Measurements from ENCODE around the gene F12. TPM values are rescaled to one million over a fixed set of nuclear protein-coding genes. Genes with fewer than 3 reads are reported as not detected.
"Not testable (repeated sequence)": the region's sequence is repeated elsewhere in the genome, so short reads cannot be mapped to it uniquely, and the experiment has no call there.

The F12 gene
- total RNA-seq, 1 experiment from 2014 or later, result 0.74 TPM

- H3K4me1 ChIP-seq (replicated peaks), result peaks cover 11% of the 10 kb centered on the region
- 0 out of 2 replicates have a peak, but pooled peaks cover 3% of the 10 kb centered on the region for H3K9me3 ChIP-seq (replicated peaks)
- peak in 1 of 2 experiments; percentile 63 for DNase-seq (ENCODE audit: low read depth in 1 of 2, low spot score in 2 of 2)
- no peaks in the 10 kb centered on the region for H3K36me3 ChIP-seq
- peaks cover 15% of the 10 kb centered on the region for H3K27me3 ChIP-seq (replicated peaks)
- no peak overlapping the region for H3K27ac ChIP-seq
- no peak overlapping the region for H3K4me3 ChIP-seq
These were observed 42.6 kb downstream of the F12 start for GRCh38 chr5:177366528-177367322.

GRCh38 chr5:177365845-177366527 lies 43.4 kb downstream of the F12 start:
- H3K4me3 ChIP-seq, result no peak overlapping the region
- no peaks in the 10 kb centered on the region for H3K36me3 ChIP-seq
- no peak overlapping the region for H3K27ac ChIP-seq
- no peak for DNase-seq (ENCODE audit: low read depth in 1 of 2, low spot score in 2 of 2)
- H3K9me3 ChIP-seq (replicated peaks), result 0 out of 2 replicates have a peak, but pooled peaks cover 3% of the 10 kb centered on the region
- H3K27me3 ChIP-seq (replicated peaks), result peaks cover 18% of the 10 kb centered on the region
- peaks cover 7% of the 10 kb centered on the region for H3K4me1 ChIP-seq (replicated peaks)

GRCh38 chr5:177364159-177364962 lies 45.0 kb downstream of the F12 start:
- DNase-seq (ENCODE audit: low read depth in 1 of 2, low spot score in 2 of 2), result no peak
- Histone ChIP-seq H3K27me3 (replicated peaks) (peaks cover 18% of the 10 kb centered on the region), H3K4me1 (replicated peaks) (peaks cover 6% of the 10 kb centered on the region), H3K36me3 (no peaks in the 10 kb centered on the region), H3K9me3 (replicated peaks) (0 out of 2 replicates have a peak, but pooled peaks cover 3% of the 10 kb centered on the region), H3K27ac (no peak overlapping the region), H3K4me3 (no peak overlapping the region)

GRCh38 chr5:177363565-177363964 lies 45.8 kb downstream of the F12 start:
- H3K4me3 ChIP-seq, result no peak overlapping the region
- DNase-seq (ENCODE audit: low read depth in 1 of 2, low spot score in 2 of 2), result no peak
- 0 out of 2 replicates have a peak, but pooled peaks cover 3% of the 10 kb centered on the region for H3K9me3 ChIP-seq (replicated peaks)
- H3K27ac ChIP-seq, result no peak overlapping the region
- peaks cover 18% of the 10 kb centered on the region for H3K27me3 ChIP-seq (replicated peaks)
- no peaks in the 10 kb centered on the region for H3K36me3 ChIP-seq
- H3K4me1 ChIP-seq (replicated peaks), result peaks cover 6% of the 10 kb centered on the region

- Histone ChIP-seq H3K4me3 (no peak overlapping the region), H3K4me1 (replicated peaks) (peaks cover 11% of the 10 kb centered on the region), H3K27ac (no peak overlapping the region), H3K27me3 (replicated peaks) (peaks cover 14% of the 10 kb centered on the region), H3K9me3 (replicated peaks) (no peaks in the 10 kb centered on the region), H3K36me3 (no peaks in the 10 kb centered on the region)
- no peak for DNase-seq (ENCODE audit: low read depth in 1 of 2, low spot score in 2 of 2)
These were observed 46.5 kb downstream of the F12 start for GRCh38 chr5:177362610-177363507.

GRCh38 chr5:177362292-177362609 lies 47.1 kb downstream of the F12 start:
- Histone ChIP-seq H3K4me1 (replicated peaks) (peaks cover 15% of the 10 kb centered on the region), H3K27ac (no peak overlapping the region), H3K27me3 (replicated peaks) (peaks cover 12% of the 10 kb centered on the region), H3K4me3 (no peak overlapping the region), H3K9me3 (replicated peaks) (no peaks in the 10 kb centered on the region), H3K36me3 (no peaks in the 10 kb centered on the region)
- no peak for DNase-seq (ENCODE audit: low read depth in 1 of 2, low spot score in 2 of 2)

GRCh38 chr5:177361418-177362291 lies 47.7 kb downstream of the F12 start:
- no peak overlapping the region for H3K27ac ChIP-seq
- H3K4me3 ChIP-seq, result no peak overlapping the region
- no peaks in the 10 kb centered on the region for H3K36me3 ChIP-seq
- no peak for DNase-seq (ENCODE audit: low read depth in 1 of 2, low spot score in 2 of 2)
- peaks cover 12% of the 10 kb centered on the region; the same call in 1 of the 2 replicates for H3K27me3 ChIP-seq (replicated peaks)
- H3K4me1 ChIP-seq (replicated peaks), result peaks cover 15% of the 10 kb centered on the region
- H3K9me3 ChIP-seq (replicated peaks), result no peaks in the 10 kb centered on the region

GRCh38 chr5:177360740-177361139 lies 48.6 kb downstream of the F12 start:
- not testable (repeated sequence) for H3K9me3 ChIP-seq (replicated peaks); H3K4me3 ChIP-seq; H3K27ac ChIP-seq; H3K36me3 ChIP-seq; DNase-seq (ENCODE audit: low read depth in 1 of 2, low spot score in 2 of 2)
- Histone ChIP-seq H3K27me3 (replicated peaks) (peaks cover 12% of the 10 kb centered on the region; the same call in 1 of the 2 replicates), H3K4me1 (replicated peaks) (peaks cover 15% of the 10 kb centered on the region)

GRCh38 chr5:177359860-177360259 lies 49.5 kb downstream of the F12 start:
- Histone ChIP-seq H3K4me3 (no peak overlapping the region), H3K4me1 (replicated peaks) (peaks cover 15% of the 10 kb centered on the region), H3K27ac (no peak overlapping the region), H3K27me3 (replicated peaks) (peaks cover 12% of the 10 kb centered on the region; the same call in 1 of the 2 replicates), H3K36me3 (no peaks in the 10 kb centered on the region), H3K9me3 (replicated peaks) (no peaks in the 10 kb centered on the region)
- DNase-seq (ENCODE audit: low read depth in 1 of 2, low spot score in 2 of 2), result no peak

- H3K4me3 ChIP-seq, result no peak overlapping the region
- H3K4me1 ChIP-seq (replicated peaks), result peaks cover 15% of the 10 kb centered on the region
- H3K27ac ChIP-seq, result no peak overlapping the region
- H3K36me3 ChIP-seq, result no peaks in the 10 kb centered on the region
- DNase-seq (ENCODE audit: low read depth in 1 of 2, low spot score in 2 of 2), result no peak
- peaks cover 12% of the 10 kb centered on the region; the same call in 1 of the 2 replicates for H3K27me3 ChIP-seq (replicated peaks)
- H3K9me3 ChIP-seq (replicated peaks), result no peaks in the 10 kb centered on the region
These were observed 49.9 kb downstream of the F12 start for GRCh38 chr5:177359451-177359851.

GRCh38 chr5:177358370-177358819 lies 51.0 kb downstream of the F12 start:
- H3K9me3 ChIP-seq (replicated peaks), result no peaks in the 10 kb centered on the region
- H3K4me1 ChIP-seq (replicated peaks), result peaks cover 15% of the 10 kb centered on the region
- no peak overlapping the region for H3K4me3 ChIP-seq

More at GRCh38 chr5:177358370-177358819, 51.0 kb downstream of the F12 start:
- peaks cover 8% of the 10 kb centered on the region; the same call in 1 of the 2 replicates for H3K27me3 ChIP-seq (replicated peaks)
- H3K36me3 ChIP-seq, result no peaks in the 10 kb centered on the region
- H3K27ac ChIP-seq, result no peak overlapping the region
- no peak for DNase-seq (ENCODE audit: low read depth in 1 of 2, low spot score in 2 of 2)
